ENCODE results near the gene ING5.

DNA sequence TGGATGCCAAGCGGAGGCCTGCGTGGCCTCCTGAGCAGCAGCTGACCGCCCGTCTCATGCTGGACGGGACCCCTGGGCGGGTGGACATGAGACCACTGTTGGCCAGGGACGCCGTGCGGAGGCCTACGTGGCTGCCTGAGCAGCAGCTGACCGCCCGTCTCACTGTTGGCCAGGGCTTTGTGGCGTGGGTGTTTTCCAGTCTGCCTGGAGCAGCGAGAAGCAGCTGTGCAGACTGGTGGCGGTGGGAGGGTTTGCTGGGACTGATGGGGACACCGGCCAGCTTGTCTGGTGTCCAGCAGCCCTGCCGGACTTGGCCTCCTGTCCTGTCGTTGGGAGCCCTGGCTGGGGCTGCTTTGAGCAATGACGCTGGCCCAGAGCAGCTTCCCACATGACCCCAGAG lies 26.8 kb downstream of the ING5 start:
- TF ChIP-seq, protein P1, sequence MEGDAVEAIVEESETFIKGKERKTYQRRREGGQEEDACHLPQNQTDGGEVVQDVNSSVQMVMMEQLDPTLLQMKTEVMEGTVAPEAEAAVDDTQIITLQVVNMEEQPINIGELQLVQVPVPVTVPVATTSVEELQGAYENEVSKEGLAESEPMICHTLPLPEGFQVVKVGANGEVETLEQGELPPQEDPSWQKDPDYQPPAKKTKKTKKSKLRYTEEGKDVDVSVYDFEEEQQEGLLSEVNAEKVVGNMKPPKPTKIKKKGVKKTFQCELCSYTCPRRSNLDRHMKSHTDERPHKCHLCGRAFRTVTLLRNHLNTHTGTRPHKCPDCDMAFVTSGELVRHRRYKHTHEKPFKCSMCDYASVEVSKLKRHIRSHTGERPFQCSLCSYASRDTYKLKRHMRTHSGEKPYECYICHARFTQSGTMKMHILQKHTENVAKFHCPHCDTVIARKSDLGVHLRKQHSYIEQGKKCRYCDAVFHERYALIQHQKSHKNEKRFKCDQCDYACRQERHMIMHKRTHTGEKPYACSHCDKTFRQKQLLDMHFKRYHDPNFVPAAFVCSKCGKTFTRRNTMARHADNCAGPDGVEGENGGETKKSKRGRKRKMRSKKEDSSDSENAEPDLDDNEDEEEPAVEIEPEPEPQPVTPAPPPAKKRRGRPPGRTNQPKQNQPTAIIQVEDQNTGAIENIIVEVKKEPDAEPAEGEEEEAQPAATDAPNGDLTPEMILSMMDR (IDR thresholded peaks at IDR 0.05; ENCODE audit: borderline replicate concordance, extremely low read depth, low read length, poor library complexity, severe bottlenecking), result no peak
- TF ChIP-seq EZH2 (IDR thresholded peaks at IDR 0.05; ENCODE audit: borderline replicate concordance, low read depth, low read length, severe bottlenecking), result no peak
